DND-41 (cell line): Measurements from ENCODE around the gene TMEFF2.

Source experiments
- ATAC-seq: fragments of 200-7000 bp; cut with Tn5 transposase; 3 replicates; pipeline ENCODE4 v1.9.1; 2021; ENCODE audit warnings: low read depth; ENCODE audit not compliant: insufficient read depth
- DNase-seq: peaks from one replicate; pipeline ENCODE4 v3.0.0-alpha.2; 2020
- H2AFZ ChIP-seq: 2 replicates; pipeline ENCODE4 v1.6.0; 2012; ENCODE audit warnings: low read depth, low read length
- H3K27ac ChIP-seq: 2 replicates; pipeline ENCODE4 v1.5.1; 2012; ENCODE audit warnings: low read length, inconsistent platforms
- H3K27me3 ChIP-seq: fragments of 200-600 bp; sonication (generic); 2 replicates; pipeline ENCODE4 v1.6.0; 2012; ENCODE audit warnings: low read length, mild to moderate bottlenecking, inconsistent platforms; ENCODE audit not compliant: insufficient read depth, poor library complexity
- H3K36me3 ChIP-seq: 2 replicates; pipeline ENCODE4 v1.5.1; 2012; ENCODE audit warnings: low read length, inconsistent platforms; ENCODE audit not compliant: insufficient read depth
- H3K4me1 ChIP-seq: 2 replicates; pipeline ENCODE4 v1.5.1; 2012; ENCODE audit warnings: mild to moderate bottlenecking, low read length; ENCODE audit not compliant: insufficient read depth
- H3K4me2 ChIP-seq: 2 replicates; pipeline ENCODE4 v1.6.0; 2012; ENCODE audit warnings: mild to moderate bottlenecking, moderate library complexity, low read length, inconsistent platforms; ENCODE audit not compliant: insufficient read depth
- H3K4me3 ChIP-seq, 2 experiments: fragments of 200-600 bp in 1 of 2; shearing (Covaris generic) in 1 of 2; 2 replicates each; pipeline ENCODE4 v1.5.1; 2012 to 2016; ENCODE audit warnings: inconsistent platforms in 2 of 2, low read length in 2 of 2, mild to moderate bottlenecking in 2 of 2, low read depth in 1 of 2, moderate library complexity in 1 of 2
- H3K79me2 ChIP-seq: 2 replicates; pipeline ENCODE4 v1.6.0; 2012; ENCODE audit warnings: low read length, inconsistent platforms; ENCODE audit not compliant: insufficient read depth
- H3K9ac ChIP-seq: 2 replicates; pipeline ENCODE4 v1.6.0; 2012; ENCODE audit warnings: low read depth, mild to moderate bottlenecking, inconsistent platforms, low read length, moderate library complexity
- H3K9me3 ChIP-seq: 2 replicates; pipeline ENCODE4 v1.5.1; 2012; ENCODE audit warnings: low read length, moderate library complexity, mild to moderate bottlenecking, inconsistent platforms; ENCODE audit not compliant: insufficient read depth, severe bottlenecking
- H4K20me1 ChIP-seq: 2 replicates; pipeline ENCODE4 v1.6.0; 2012; ENCODE audit warnings: low read length; ENCODE audit not compliant: insufficient read depth
- CTCF ChIP-seq: IDR thresholded peaks from 2 replicates; pipeline ENCODE4 v1.5.1; 2012; ENCODE audit warnings: borderline replicate concordance, low read length, moderate library complexity, mild to moderate bottlenecking; ENCODE audit not compliant: poor library complexity, severe bottlenecking; ENCODE audit errors: extremely low read depth
- EZH2 ChIP-seq: IDR thresholded peaks from 3 replicates; pipeline ENCODE4 v1.6.1; 2012; ENCODE audit warnings: borderline replicate concordance, low read depth, mild to moderate bottlenecking, moderate library complexity, low read length, inconsistent platforms; ENCODE audit not compliant: severe bottlenecking

The TMEFF2 gene

DNA sequence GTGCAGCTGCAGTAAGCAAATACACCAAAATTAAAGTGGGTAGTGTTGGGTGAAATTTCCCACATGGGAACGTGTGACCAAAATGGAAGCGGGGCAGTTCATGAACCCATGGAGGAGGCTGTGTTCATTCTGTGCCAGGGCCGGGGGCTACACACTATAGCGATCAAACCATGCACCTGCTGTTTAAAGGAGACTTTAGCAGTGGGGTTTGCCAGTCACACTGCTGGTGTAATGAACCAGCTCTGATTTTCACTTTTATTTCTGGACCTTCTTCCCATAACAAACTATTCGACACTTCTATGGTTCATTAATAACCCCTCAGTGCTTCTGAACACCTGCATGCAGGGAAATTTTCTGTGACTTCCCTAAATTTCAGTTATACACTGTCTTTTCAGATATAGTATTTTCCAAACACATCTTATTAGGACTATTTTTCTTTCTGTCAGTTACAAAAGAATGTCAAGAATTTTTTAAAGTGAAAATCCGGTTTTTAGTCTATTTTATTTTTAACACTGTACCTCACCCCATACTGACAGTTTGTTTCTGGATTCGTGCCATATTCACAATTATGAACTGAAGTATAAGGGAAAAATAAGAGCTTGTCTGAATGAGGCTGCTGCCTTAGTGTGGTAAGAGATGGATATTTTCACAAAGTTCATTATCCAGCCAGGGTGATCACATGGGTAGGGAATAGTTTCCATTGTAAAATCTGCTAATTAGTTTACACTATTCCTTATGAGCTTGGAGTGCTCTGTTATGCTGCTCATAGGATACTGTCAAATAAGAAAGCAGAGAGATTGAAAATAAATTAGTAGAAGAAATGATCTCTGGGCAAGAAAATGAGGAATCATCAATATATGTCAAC lies 236.5 kb downstream of the TMEFF2 start:
- no peaks in the 10 kb centered on the region for H4K20me1 ChIP-seq
- H3K27me3 ChIP-seq: peaks cover 21% of the 10 kb centered on the region
- TF ChIP-seq CTCF (no peak), EZH2 (no peak)
- H3K9ac ChIP-seq: no peak overlapping the region
- no peak overlapping the region for H2AFZ ChIP-seq
- H3K9me3 ChIP-seq: no peaks in the 10 kb centered on the region
- no peak overlapping the region for H3K4me3 ChIP-seq
- DNase-seq (no peak), ATAC-seq (no peak)
- H3K79me2 ChIP-seq: no peaks in the 10 kb centered on the region
- H3K4me2 ChIP-seq: no peak overlapping the region
- no peaks in the 10 kb centered on the region for H3K4me1 ChIP-seq
- H3K27ac ChIP-seq: no peak overlapping the region
- no peaks in the 10 kb centered on the region for H3K36me3 ChIP-seq

- no peak for DNase-seq
- H3K4me3 ChIP-seq: no peak overlapping the region
- no peaks in the 10 kb centered on the region for H3K79me2 ChIP-seq
- H3K4me1 ChIP-seq: no peaks in the 10 kb centered on the region
- no peak overlapping the region for H3K27ac ChIP-seq
- TF ChIP-seq CTCF (no peak), EZH2 (no peak)
- no peaks in the 10 kb centered on the region for H3K9me3 ChIP-seq
- H4K20me1 ChIP-seq: no peaks in the 10 kb centered on the region
- no peak overlapping the region for H3K4me2 ChIP-seq
- ATAC-seq: no peak
- no peak overlapping the region for H2AFZ ChIP-seq
- peaks cover 9% of the 10 kb centered on the region for H3K27me3 ChIP-seq
- no peaks in the 10 kb centered on the region for H3K36me3 ChIP-seq
- H3K9ac ChIP-seq: no peak overlapping the region
Observed at GRCh38 chr2:191954451-191954850, 240.3 kb downstream of the TMEFF2 start.

- Histone ChIP-seq H3K4me2 (no peak overlapping the region), H3K9ac (no peak overlapping the region), H3K4me1 (no peaks in the 10 kb centered on the region), H3K36me3 (no peaks in the 10 kb centered on the region), H3K27me3 (peaks cover 2% of the 10 kb centered on the region), H3K4me3 (no peak overlapping the region), H3K79me2 (no peaks in the 10 kb centered on the region), H3K27ac (no peak overlapping the region), H2AFZ (no peak overlapping the region), H4K20me1 (no peaks in the 10 kb centered on the region), H3K9me3 (no peaks in the 10 kb centered on the region)
- TF ChIP-seq EZH2: no peak
- no peak for TF ChIP-seq CTCF
- ATAC-seq (no peak), DNase-seq (no peak)
Observed at GRCh38 chr2:191952515-191953270, 242.0 kb downstream of the TMEFF2 start.
